ENCODE measurements around the gene COL25A1. TPM values are rescaled to one million over a fixed set of nuclear protein-coding genes. Genes with fewer than 3 reads are reported as not detected.

The COL25A1 gene
- total RNA-seq, 1 experiment from 2014 or later = 4.2 TPM

DNA sequence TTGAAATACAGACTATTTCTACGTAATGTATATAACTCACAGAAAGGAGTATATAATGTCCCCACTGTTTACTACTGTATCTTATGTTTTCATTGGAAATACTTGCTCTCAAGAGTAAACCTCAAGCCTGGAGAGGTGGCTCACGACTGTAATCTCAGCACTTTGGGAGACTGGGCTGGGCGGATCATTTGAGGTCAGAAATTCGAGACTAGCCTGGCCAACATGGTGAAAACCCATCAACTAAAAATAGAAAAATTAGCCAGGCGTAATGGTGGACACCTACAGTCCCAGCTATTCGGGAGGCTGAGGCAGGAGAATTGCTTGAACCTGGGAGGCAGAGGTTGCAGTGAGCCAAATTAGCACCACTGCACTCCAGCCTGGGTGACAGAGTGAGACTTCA lies 92.8 kb downstream of the COL25A1 start:
- no peak for TF ChIP-seq CTCF (conservative IDR thresholded peaks at IDR 0.05)
- H3K14ac ChIP-seq (ENCODE audit: insufficient read depth, low read length) = no peak overlapping the region
- H3K18ac ChIP-seq (ENCODE audit: insufficient read length, low read depth, low read length) = no peak overlapping the region
- Mint-ChIP-seq H3K27me3 (ENCODE audit: low read depth) (no peaks in the 10 kb centered on the region), H3K4me3 (no peak overlapping the region), H3K36me3 (ENCODE audit: insufficient read depth in 1 of 3, low read depth in 3 of 3) (no peaks in the 10 kb centered on the region), H3K4me1 (peaks cover 9 to 17% of the 10 kb centered on the region in 2 experiments), H3K27ac (no peak overlapping the region), H3K9me3 (no peaks in the 10 kb centered on the region)
- H3K23ac ChIP-seq (ENCODE audit: insufficient read length, low read depth, low read length) = no peak overlapping the region
- H2AFZ ChIP-seq (ENCODE audit: low read length) = no peak overlapping the region
- H4K5ac ChIP-seq (ENCODE audit: insufficient read length, low read depth, low read length) = no peak overlapping the region
- no peak overlapping the region for H3T11ph ChIP-seq (ENCODE audit: low read length)
- no peak overlapping the region for H3K27ac ChIP-seq (ENCODE audit: insufficient read length, low read depth, low read length)
- H2BK20ac ChIP-seq (ENCODE audit: low read depth, low read length, poor library complexity, severe bottlenecking) = no peak overlapping the region
- no peaks in the 10 kb centered on the region for H3K23me2 ChIP-seq (ENCODE audit: insufficient read length, low read depth, low read length, poor library complexity, severe bottlenecking)
- no peak overlapping the region for H2BK120ac ChIP-seq (ENCODE audit: low read depth, low read length, poor library complexity, severe bottlenecking)
- H3K4ac ChIP-seq (ENCODE audit: low read depth, low read length) = no peak overlapping the region
- H4K8ac ChIP-seq (replicated peaks; ENCODE audit: insufficient read length, low read depth, low read length) = no peak overlapping the region
- no peaks in the 10 kb centered on the region for H3K79me1 ChIP-seq (ENCODE audit: insufficient read depth, low read depth, low read length, poor library complexity, severe bottlenecking)
- H4K91ac ChIP-seq (ENCODE audit: insufficient read length, low read depth, low read length) = no peak overlapping the region
- H3K56ac ChIP-seq (ENCODE audit: insufficient read length, low read depth, low read length) = no peak overlapping the region
- WGBS (ENCODE audit: extremely low coverage, insufficient read length, low lambda C conversion rate) = no CpG with 5 or more reads among the region's 6 CpGs
- no peak overlapping the region for H3K4me2 ChIP-seq (ENCODE audit: insufficient read depth, insufficient read length, low read length)
- no peak for DNase-seq
- H4K20me1 ChIP-seq (ENCODE audit: control insufficient read depth, insufficient read depth, insufficient read length) = no peaks in the 10 kb centered on the region
- H3K9me3 ChIP-seq (ENCODE audit: control insufficient read depth, low read depth, low read length) = no peaks in the 10 kb centered on the region
- no peak overlapping the region for H2BK5ac ChIP-seq (ENCODE audit: insufficient read length, low read length)
- no peak overlapping the region for H2AK5ac ChIP-seq (ENCODE audit: insufficient read length, low read length)
- no peaks in the 10 kb centered on the region for H3K79me2 ChIP-seq (ENCODE audit: insufficient read depth, low read length)
- H3K4me1 ChIP-seq (ENCODE audit: insufficient read depth, low read length) = no peaks in the 10 kb centered on the region; the same call in 1 of the 2 replicates
- H2BK15ac ChIP-seq (ENCODE audit: low read depth, low read length) = no peak overlapping the region
- H3K9ac ChIP-seq (ENCODE audit: extremely low read depth, insufficient read length, low read length) = no peak overlapping the region
- H3K27me3 ChIP-seq (ENCODE audit: insufficient read depth, low read length) = no peaks in the 10 kb centered on the region
- H2BK12ac ChIP-seq (ENCODE audit: insufficient read length, low read depth, low read length) = no peak overlapping the region
